Osteocyte (in vitro differentiated cells): ENCODE results near the gene SUMF1. TPM values are rescaled to one million over a fixed set of nuclear protein-coding genes. Genes with fewer than 3 reads are reported as not detected.

Experiments used
- DNase-seq: peaks from one replicate; pipeline ENCODE4 v3.0.0; 2021; ENCODE audit warnings: mixed read lengths; ENCODE audit not compliant: unreplicated experiment; ENCODE audit errors: extremely low spot score
- H3K27ac Mint-ChIP-seq: one replicate; pipeline ENCODE4 v1.8.0; 2021; ENCODE audit warnings: mild to moderate bottlenecking, mixed read lengths; ENCODE audit not compliant: unreplicated experiment
- H3K27me3 Mint-ChIP-seq: one replicate; pipeline ENCODE4 v1.8.0; 2021; ENCODE audit warnings: mixed read lengths; ENCODE audit not compliant: unreplicated experiment
- H3K36me3 Mint-ChIP-seq: one replicate; pipeline ENCODE4 v1.8.0; 2021; ENCODE audit warnings: mixed read lengths; ENCODE audit not compliant: unreplicated experiment
- H3K4me1 Mint-ChIP-seq: one replicate; pipeline ENCODE4 v1.8.0; 2021; ENCODE audit warnings: mixed read lengths; ENCODE audit not compliant: unreplicated experiment
- H3K4me3 Mint-ChIP-seq: one replicate; pipeline ENCODE4 v1.8.0; 2021; ENCODE audit warnings: mild to moderate bottlenecking, moderate library complexity, mixed read lengths; ENCODE audit not compliant: unreplicated experiment
- H3K9me3 Mint-ChIP-seq: one replicate; pipeline ENCODE4 v1.8.0; 2021; ENCODE audit warnings: mixed read lengths; ENCODE audit not compliant: unreplicated experiment
- total RNA-seq: library from RNA; stranded (reverse); gene quantifications from 2 replicates; pipeline ENCODE4 v1.2.1, GENCODE V29; 2021
- TF ChIP-seq, protein P1 (sequence below): fragments of 200-600 bp; sonication (generic); IDR thresholded peaks from 2 replicates; pipeline ENCODE4 v1.5.0; 2021; ENCODE audit warnings: antibody characterized with exemption, mild to moderate bottlenecking, moderate library complexity

SUMF1 gene
- total RNA-seq, 1 donor from 2014 or later, result 44.1 TPM

DNA sequence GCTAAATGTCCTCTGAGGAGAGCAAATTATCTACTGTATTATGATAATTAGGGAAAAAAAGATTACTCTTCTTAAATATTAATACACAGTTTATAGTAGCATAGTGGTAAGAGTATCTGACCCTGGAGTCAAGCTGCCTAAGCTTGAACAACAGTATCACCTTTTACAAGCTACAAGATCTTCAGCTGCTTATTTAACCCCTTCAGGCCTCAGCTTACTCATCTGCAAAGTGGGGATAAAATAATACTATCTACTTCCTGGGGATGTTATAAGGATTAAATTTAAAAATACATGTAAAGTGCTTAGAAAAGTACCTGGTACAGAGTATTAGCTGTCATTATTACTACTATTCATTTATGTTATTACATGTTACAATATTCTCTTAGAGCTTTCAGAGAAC lies 42.0 kb downstream of the SUMF1 start:
- H3K9me3 Mint-ChIP-seq, result no peaks in the 10 kb centered on the region
- DNase-seq, result no peak
- H3K27me3 Mint-ChIP-seq, result no peaks in the 10 kb centered on the region
- H3K36me3 Mint-ChIP-seq, result no peaks in the 10 kb centered on the region
- H3K4me1 Mint-ChIP-seq, result peaks cover 37% of the 10 kb centered on the region
- peak overlapping the region; percentile 95 for H3K27ac Mint-ChIP-seq
- TF ChIP-seq, protein P1, sequence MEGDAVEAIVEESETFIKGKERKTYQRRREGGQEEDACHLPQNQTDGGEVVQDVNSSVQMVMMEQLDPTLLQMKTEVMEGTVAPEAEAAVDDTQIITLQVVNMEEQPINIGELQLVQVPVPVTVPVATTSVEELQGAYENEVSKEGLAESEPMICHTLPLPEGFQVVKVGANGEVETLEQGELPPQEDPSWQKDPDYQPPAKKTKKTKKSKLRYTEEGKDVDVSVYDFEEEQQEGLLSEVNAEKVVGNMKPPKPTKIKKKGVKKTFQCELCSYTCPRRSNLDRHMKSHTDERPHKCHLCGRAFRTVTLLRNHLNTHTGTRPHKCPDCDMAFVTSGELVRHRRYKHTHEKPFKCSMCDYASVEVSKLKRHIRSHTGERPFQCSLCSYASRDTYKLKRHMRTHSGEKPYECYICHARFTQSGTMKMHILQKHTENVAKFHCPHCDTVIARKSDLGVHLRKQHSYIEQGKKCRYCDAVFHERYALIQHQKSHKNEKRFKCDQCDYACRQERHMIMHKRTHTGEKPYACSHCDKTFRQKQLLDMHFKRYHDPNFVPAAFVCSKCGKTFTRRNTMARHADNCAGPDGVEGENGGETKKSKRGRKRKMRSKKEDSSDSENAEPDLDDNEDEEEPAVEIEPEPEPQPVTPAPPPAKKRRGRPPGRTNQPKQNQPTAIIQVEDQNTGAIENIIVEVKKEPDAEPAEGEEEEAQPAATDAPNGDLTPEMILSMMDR, result no peak
- no peak overlapping the region for H3K4me3 Mint-ChIP-seq

DNA sequence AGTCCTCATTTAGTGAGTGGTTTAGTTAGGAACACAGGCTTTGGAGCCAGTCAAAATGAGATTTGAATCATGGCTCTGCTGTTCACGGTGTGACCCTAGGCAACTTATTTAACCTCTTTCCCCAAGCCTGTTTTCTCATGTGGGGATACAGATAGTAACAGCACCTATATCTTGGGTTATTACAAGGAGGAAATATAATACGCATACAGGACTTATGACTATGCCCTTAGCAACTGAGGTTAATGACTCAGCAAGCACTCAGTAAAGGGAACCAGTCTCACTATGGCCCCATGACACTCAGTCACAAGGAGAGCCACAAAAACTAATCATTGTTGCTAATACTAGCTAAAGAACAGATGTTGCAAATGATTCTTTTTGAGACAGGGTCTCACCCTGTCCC lies 45.9 kb downstream of the SUMF1 start:
- Mint-ChIP-seq H3K27me3 (no peaks in the 10 kb centered on the region), H3K36me3 (no peaks in the 10 kb centered on the region), H3K4me3 (no peak overlapping the region), H3K27ac (no peak overlapping the region), H3K4me1 (peaks cover 33% of the 10 kb centered on the region), H3K9me3 (no peaks in the 10 kb centered on the region)
- TF ChIP-seq, protein P1, result no peak
- no peak for DNase-seq

DNA sequence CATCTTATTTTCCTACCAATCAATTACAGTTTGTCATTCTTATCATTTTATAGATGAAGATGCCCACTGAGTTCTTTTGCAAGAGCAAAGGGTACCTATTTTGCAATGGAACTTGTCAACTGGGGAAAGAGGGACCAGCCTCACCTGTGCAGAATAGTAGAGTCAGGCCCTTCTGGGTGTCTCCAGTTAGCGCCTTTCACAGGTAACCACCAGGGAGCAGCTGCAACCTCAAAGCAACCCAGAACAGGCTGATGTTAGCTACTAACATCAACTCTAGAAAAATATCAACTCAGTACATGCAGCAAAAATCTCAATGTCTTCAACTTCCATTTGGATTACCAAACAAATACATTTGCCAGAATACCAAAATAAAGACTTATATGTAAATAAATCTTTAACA lies 47.1 kb downstream of the SUMF1 start:
- TF ChIP-seq, protein P1, result no peak
- no peaks in the 10 kb centered on the region for H3K27me3 Mint-ChIP-seq
- no peak for DNase-seq
- H3K4me3 Mint-ChIP-seq, result no peak overlapping the region
- H3K36me3 Mint-ChIP-seq, result no peaks in the 10 kb centered on the region
- H3K9me3 Mint-ChIP-seq, result no peaks in the 10 kb centered on the region
- H3K27ac Mint-ChIP-seq, result no peak overlapping the region
- peaks cover 26% of the 10 kb centered on the region for H3K4me1 Mint-ChIP-seq

DNA sequence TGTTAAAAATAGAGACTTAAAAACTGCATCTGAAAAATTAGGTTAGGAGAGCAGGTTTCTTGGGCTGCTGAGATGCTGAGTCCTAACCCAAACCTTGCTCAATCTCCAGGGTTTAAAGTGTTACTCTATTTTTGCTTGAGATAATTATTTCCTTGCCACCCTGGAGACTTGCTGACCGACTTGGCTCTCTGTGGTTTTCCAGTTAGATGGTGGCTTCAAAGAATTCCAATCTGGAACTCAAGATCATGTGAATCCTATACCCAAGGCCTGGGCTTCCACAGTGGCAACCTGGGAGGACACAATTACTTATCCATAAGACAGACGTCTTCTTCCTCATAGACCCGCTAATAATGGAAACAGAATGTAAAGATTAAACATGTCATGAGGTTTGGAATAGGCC lies 47.7 kb downstream of the SUMF1 start:
- TF ChIP-seq, protein P1, result no peak
- Mint-ChIP-seq H3K27ac (no peak overlapping the region), H3K4me1 (peaks cover 26% of the 10 kb centered on the region), H3K4me3 (no peak overlapping the region), H3K36me3 (no peaks in the 10 kb centered on the region), H3K27me3 (no peaks in the 10 kb centered on the region), H3K9me3 (no peaks in the 10 kb centered on the region)
- DNase-seq, result no peak

DNA sequence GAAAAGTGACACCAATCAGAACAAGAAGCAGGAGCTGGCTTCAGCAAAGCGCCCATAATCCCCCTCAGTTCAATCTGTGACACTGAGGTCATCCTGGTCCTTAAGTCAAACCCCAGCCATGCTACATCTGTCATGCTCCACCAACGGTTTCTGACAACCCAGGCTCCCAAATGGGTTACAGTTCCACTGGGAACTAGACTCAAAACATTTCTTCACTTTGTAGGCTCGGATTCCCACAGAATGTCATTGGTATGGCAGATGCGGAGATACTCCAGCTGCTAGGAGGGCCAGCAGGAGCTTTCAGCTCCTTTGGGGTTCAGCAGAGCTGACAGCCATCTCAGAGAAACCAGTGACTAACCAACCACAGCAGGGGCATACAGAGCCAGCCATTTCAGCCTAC lies 48.9 kb downstream of the SUMF1 start:
- TF ChIP-seq, protein P1, result no peak
- Mint-ChIP-seq H3K36me3 (no peaks in the 10 kb centered on the region), H3K9me3 (no peaks in the 10 kb centered on the region), H3K27ac (no peak overlapping the region), H3K4me3 (no peak overlapping the region), H3K4me1 (peaks cover 24% of the 10 kb centered on the region), H3K27me3 (no peaks in the 10 kb centered on the region)
- no peak for DNase-seq
